CD4-positive, CD25-positive, alpha-beta regulatory T cell (primary cell): ENCODE data around the gene ZNF138. TPM values are rescaled to one million over a fixed set of nuclear protein-coding genes. Genes with fewer than 3 reads are reported as not detected.
"Not testable (repeated sequence)": the region's sequence is repeated elsewhere in the genome, so short reads cannot be mapped to it uniquely, and the experiment has no call there.

ENCODE experiments used
- ATAC-seq, 2 donors: fragments of 150-1000 bp; cut with Tn5 transposase; one replicate each; pipeline ENCODE4 v1.10.0; 2021; ENCODE audit warnings: low read depth in 2 of 2, moderate number of reproducible peaks in 2 of 2, moderate library complexity in 1 of 2
- DNase-seq, 3 donors: peaks; one replicate each; pipeline versions ENCODE4 v3.0.0 to v3.0.0-alpha.2; 2012 to 2022; ENCODE audit warnings: mixed read lengths in 1 of 3
- H3K27ac ChIP-seq: one replicate; pipeline ENCODE4 v1.7.0; 2013; ENCODE audit warnings: mild to moderate bottlenecking, low read length; ENCODE audit not compliant: insufficient read depth, poor library complexity, severe bottlenecking
- H3K27me3 ChIP-seq: one replicate; pipeline ENCODE4 v1.7.0; 2013; ENCODE audit warnings: low read length; ENCODE audit not compliant: control insufficient read depth, insufficient read depth
- H3K36me3 ChIP-seq: one replicate; pipeline ENCODE4 v1.7.0; 2013; ENCODE audit warnings: mild to moderate bottlenecking, low read length, moderate library complexity; ENCODE audit not compliant: control insufficient read depth, insufficient read depth
- H3K4me1 ChIP-seq: 2 replicates; pipeline ENCODE4 v1.7.0; 2013; ENCODE audit warnings: mild to moderate bottlenecking, low read length; ENCODE audit not compliant: insufficient read depth, control insufficient read depth, poor library complexity, severe bottlenecking
- H3K4me3 ChIP-seq: one replicate; pipeline ENCODE4 v1.7.0; 2013; ENCODE audit warnings: low read depth, mild to moderate bottlenecking, low read length, moderate library complexity
- H3K9me3 ChIP-seq, 2 experiments: 1 replicate in 1 of 2; 2 replicates in 1 of 2; pipeline ENCODE4 v1.7.0; 2013; ENCODE audit warnings: low read length in 2 of 2, mild to moderate bottlenecking in 1 of 2, moderate library complexity in 1 of 2; ENCODE audit not compliant: control insufficient read depth in 2 of 2
- H3K27ac Mint-ChIP-seq, 3 donors: one replicate each; pipeline ENCODE4 v1.8.0; 2020 to 2022; ENCODE audit warnings: mild to moderate bottlenecking in 3 of 3, mixed read lengths in 3 of 3, moderate library complexity in 2 of 3
- H3K27me3 Mint-ChIP-seq: one replicate; pipeline ENCODE4 v1.8.0; 2022; ENCODE audit warnings: mild to moderate bottlenecking, mixed read lengths
- H3K36me3 Mint-ChIP-seq: one replicate; pipeline ENCODE4 v1.8.0; 2020; ENCODE audit warnings: mixed read lengths
- H3K4me1 Mint-ChIP-seq, 4 donors: one replicate each; pipeline ENCODE4 v1.8.0; 2020 to 2022; ENCODE audit warnings: mixed read lengths in 4 of 4, mild to moderate bottlenecking in 1 of 4
- H3K4me3 Mint-ChIP-seq, 4 donors: one replicate each; pipeline ENCODE4 v1.8.0; 2020 to 2022; ENCODE audit warnings: mild to moderate bottlenecking in 4 of 4, mixed read lengths in 4 of 4, moderate library complexity in 3 of 4
- H3K9me3 Mint-ChIP-seq, 7 donors: one replicate each; pipeline ENCODE4 v1.8.0; 2020 to 2022; ENCODE audit warnings: mixed read lengths in 7 of 7, mild to moderate bottlenecking in 3 of 7, moderate library complexity in 2 of 7
- polyA plus RNA-seq, 4 donors: library from polyadenylated mRNA; unstranded; fragments of 300-500 nt; fragmentation: Illumina TruSeq; gene quantifications; one replicate each; pipeline ENCODE4 v1.2.3, GENCODE V29; 2021
- total RNA-seq: library from RNA; stranded (reverse); gene quantifications from one replicate; pipeline ENCODE4 v1.2.3, GENCODE V29; 2022

The ZNF138 gene
- total and polyA plus RNA-seq, 5 donors from 2014 or later = 6.6 to 14.9 (median 12.2) TPM

- Histone ChIP-seq H3K4me1 (no peaks in the 10 kb centered on the region), H3K27me3 (no peaks in the 10 kb centered on the region), H3K9me3 (peaks cover 0 to 6% of the 10 kb centered on the region in 2 experiments), H3K4me3 (no peak overlapping the region), H3K27ac (no peak overlapping the region), H3K36me3 (no peaks in the 10 kb centered on the region)
- Mint-ChIP-seq H3K9me3 (peaks cover 0 to 8% (median 0%) of the 10 kb centered on the region in 7 donors), H3K4me1 (peaks cover 0 to 2% (median 0%) of the 10 kb centered on the region in 4 donors), H3K36me3 (no peaks in the 10 kb centered on the region), H3K27ac (no peak overlapping the region), H3K27me3 (no peaks in the 10 kb centered on the region), H3K4me3 (no peak overlapping the region)
- no peak for DNase-seq
- ATAC-seq = no peak
These were observed 68.8 kb downstream of the ZNF138 start for GRCh38 chr7:64863021-64863420.

GRCh38 chr7:64863530-64863929, 69.3 kb downstream of the ZNF138 start:
- not testable (repeated sequence) for ATAC-seq, H3K36me3 ChIP-seq, DNase-seq, H3K36me3 Mint-ChIP-seq, H3K27me3 Mint-ChIP-seq, H3K9me3 ChIP-seq, H3K4me1 Mint-ChIP-seq, H3K4me3 ChIP-seq, H3K27ac Mint-ChIP-seq, H3K4me1 ChIP-seq, H3K27me3 ChIP-seq, H3K9me3 Mint-ChIP-seq, H3K4me3 Mint-ChIP-seq, H3K27ac ChIP-seq

DNA sequence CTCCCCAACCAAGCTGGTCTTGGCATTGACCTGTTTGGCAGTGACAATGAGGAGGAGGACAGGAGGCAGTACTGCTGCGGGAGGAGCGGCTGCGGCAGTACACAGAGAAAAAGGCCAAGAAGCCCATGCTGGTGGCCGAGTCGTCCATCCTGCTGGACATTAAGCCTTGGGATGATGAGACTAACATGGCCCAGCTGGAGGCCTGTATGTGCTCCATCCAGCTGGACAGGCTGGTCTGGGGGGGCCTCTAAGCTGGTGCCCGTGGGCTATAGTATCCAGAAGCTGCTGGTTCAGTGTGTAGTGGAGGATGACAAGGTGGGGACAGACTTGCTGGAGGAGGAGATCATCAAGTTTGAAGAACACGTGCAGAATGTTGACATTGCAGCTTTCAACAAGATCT, 69.7 kb downstream of the ZNF138 start:
- H3K36me3 Mint-ChIP-seq = no peaks in the 10 kb centered on the region
- no peak for ATAC-seq
- no peak overlapping the region for H3K27ac Mint-ChIP-seq

GRCh38 chr7:64867863-64868440, 73.7 kb downstream of the ZNF138 start:
- Histone ChIP-seq H3K4me1 (no peaks in the 10 kb centered on the region), H3K27ac (no peak overlapping the region), H3K27me3 (no peaks in the 10 kb centered on the region), H3K4me3 (no peak overlapping the region), H3K36me3 (no peaks in the 10 kb centered on the region), H3K9me3 (peaks cover 0 to 3% of the 10 kb centered on the region in 2 experiments)
- DNase-seq (no peak), ATAC-seq (no peak)
- H3K27ac Mint-ChIP-seq = no peak overlapping the region
- no peaks in the 10 kb centered on the region for H3K36me3 Mint-ChIP-seq
- H3K4me3 Mint-ChIP-seq = no peak overlapping the region
- H3K9me3 Mint-ChIP-seq = peaks cover 0 to 5% (median 0%) of the 10 kb centered on the region in 7 donors
- H3K27me3 Mint-ChIP-seq = no peaks in the 10 kb centered on the region
- H3K4me1 Mint-ChIP-seq = peaks cover 0 to 2% (median 0%) of the 10 kb centered on the region in 4 donors

More for the DNA sequence above, 69.7 kb downstream of the ZNF138 start:
- no peak overlapping the region for H3K4me3 ChIP-seq
- no peaks in the 10 kb centered on the region for H3K4me1 ChIP-seq
- no peaks in the 10 kb centered on the region for H3K36me3 ChIP-seq
- Mint-ChIP-seq H3K4me3 (no peak overlapping the region), H3K27me3 (no peaks in the 10 kb centered on the region), H3K9me3 (peaks cover 0 to 8% (median 0%) of the 10 kb centered on the region in 7 donors), H3K4me1 (peaks cover 0 to 2% (median 0%) of the 10 kb centered on the region in 4 donors)
- H3K9me3 ChIP-seq = peaks cover 0 to 6% of the 10 kb centered on the region in 2 experiments
- no peaks in the 10 kb centered on the region for H3K27me3 ChIP-seq
- no peak for DNase-seq
- H3K27ac ChIP-seq = no peak overlapping the region

GRCh38 chr7:64868499-64868898, 74.3 kb downstream of the ZNF138 start:
- H3K4me1 Mint-ChIP-seq = peaks cover 0 to 2% (median 0%) of the 10 kb centered on the region in 4 donors
- Histone ChIP-seq H3K9me3 (no peaks in the 10 kb centered on the region), H3K27me3 (no peaks in the 10 kb centered on the region), H3K27ac (no peak overlapping the region), H3K4me3 (no peak overlapping the region), H3K36me3 (no peaks in the 10 kb centered on the region), H3K4me1 (no peaks in the 10 kb centered on the region)
- ATAC-seq = no peak
- no peak overlapping the region for H3K27ac Mint-ChIP-seq
- no peaks in the 10 kb centered on the region for H3K27me3 Mint-ChIP-seq
- no peak for DNase-seq
- H3K36me3 Mint-ChIP-seq = no peaks in the 10 kb centered on the region
- no peak overlapping the region for H3K4me3 Mint-ChIP-seq
- H3K9me3 Mint-ChIP-seq = peaks cover 0 to 4% (median 0%) of the 10 kb centered on the region in 7 donors

GRCh38 chr7:64869121-64869725, 75.0 kb downstream of the ZNF138 start:
- H3K27me3 ChIP-seq = no peaks in the 10 kb centered on the region
- Mint-ChIP-seq H3K4me1 (peaks cover 0 to 2% (median 0%) of the 10 kb centered on the region in 4 donors), H3K36me3 (no peaks in the 10 kb centered on the region), H3K9me3 (peaks cover 0 to 2% (median 0%) of the 10 kb centered on the region in 7 donors), H3K27ac (no peak overlapping the region), H3K27me3 (no peaks in the 10 kb centered on the region), H3K4me3 (no peak overlapping the region)
- no peaks in the 10 kb centered on the region for H3K4me1 ChIP-seq
- H3K4me3 ChIP-seq = no peak overlapping the region
- H3K9me3 ChIP-seq = no peaks in the 10 kb centered on the region
- no peak for ATAC-seq
- no peaks in the 10 kb centered on the region for H3K36me3 ChIP-seq
- no peak for DNase-seq
- H3K27ac ChIP-seq = no peak overlapping the region

GRCh38 chr7:64869912-64870562, 75.8 kb downstream of the ZNF138 start:
- ATAC-seq = no peak
- no peaks in the 10 kb centered on the region for H3K36me3 ChIP-seq
- Mint-ChIP-seq H3K36me3 (no peaks in the 10 kb centered on the region), H3K4me3 (no peak overlapping the region), H3K27me3 (no peaks in the 10 kb centered on the region), H3K27ac (no peak overlapping the region), H3K9me3 (peaks cover 0 to 4% (median 0%) of the 10 kb centered on the region in 7 donors), H3K4me1 (peaks cover 0 to 2% (median 0%) of the 10 kb centered on the region in 4 donors)
- H3K4me1 ChIP-seq = no peaks in the 10 kb centered on the region
- no peaks in the 10 kb centered on the region for H3K9me3 ChIP-seq
- no peaks in the 10 kb centered on the region for H3K27me3 ChIP-seq
- no peak overlapping the region for H3K27ac ChIP-seq
- H3K4me3 ChIP-seq = no peak overlapping the region
- DNase-seq = no peak
